Activated CD8-positive, alpha-beta memory T cell treated with anti-CD3 and anti-CD28 coated beads, Interleukin-2, amount 50 U/mL, for 1 hour (primary cell): ENCODE results near the gene DUSP1.
"Not testable (repeated sequence)": the region's sequence is repeated elsewhere in the genome, so short reads cannot be mapped to it uniquely, and the experiment has no call there.

Source experiments
- DNase-seq: peaks from one replicate; pipeline ENCODE4 v3.0.0-alpha.2; 2020; ENCODE audit errors: extremely low read depth

Gene DUSP1

GRCh38 chr5:172770675-172771438 lies at the start of gene DUSP1:
DUSP1 (minus strand) TSS chr5:172771195; CDS start chr5:172770952, 243 bp downstream.
- peak; percentile 99 for DNase-seq

GRCh38 chr5:172820046-172820767 lies 49.2 kb upstream of the DUSP1 start:
- DNase-seq = no peak

- DNase-seq = no peak
Measured at GRCh38 chr5:172819569-172819968, 48.6 kb upstream of the DUSP1 start.

DNA sequence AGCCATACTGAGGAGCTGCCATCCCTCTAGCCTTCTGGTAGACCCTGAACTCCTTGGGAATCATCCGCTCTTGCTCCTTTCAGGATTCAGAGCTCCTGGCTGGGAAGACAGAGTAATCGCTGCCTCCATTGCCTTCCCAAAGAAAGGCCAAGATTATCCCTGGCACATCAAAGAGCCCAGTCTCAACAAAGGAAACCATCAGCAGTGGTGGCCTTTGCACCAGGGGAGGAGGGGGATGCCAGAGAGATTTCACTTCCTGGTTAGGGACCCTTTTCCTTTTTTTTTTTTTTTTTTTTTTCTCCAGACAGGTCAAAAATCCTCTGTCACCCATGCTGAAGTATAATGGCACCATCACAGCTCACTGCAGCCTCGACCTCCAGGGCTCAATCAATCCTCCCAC lies 47.1 kb upstream of the DUSP1 start:
- no peak for DNase-seq

GRCh38 chr5:172817664-172818063 lies 46.7 kb upstream of the DUSP1 start:
- no peak for DNase-seq

DNA sequence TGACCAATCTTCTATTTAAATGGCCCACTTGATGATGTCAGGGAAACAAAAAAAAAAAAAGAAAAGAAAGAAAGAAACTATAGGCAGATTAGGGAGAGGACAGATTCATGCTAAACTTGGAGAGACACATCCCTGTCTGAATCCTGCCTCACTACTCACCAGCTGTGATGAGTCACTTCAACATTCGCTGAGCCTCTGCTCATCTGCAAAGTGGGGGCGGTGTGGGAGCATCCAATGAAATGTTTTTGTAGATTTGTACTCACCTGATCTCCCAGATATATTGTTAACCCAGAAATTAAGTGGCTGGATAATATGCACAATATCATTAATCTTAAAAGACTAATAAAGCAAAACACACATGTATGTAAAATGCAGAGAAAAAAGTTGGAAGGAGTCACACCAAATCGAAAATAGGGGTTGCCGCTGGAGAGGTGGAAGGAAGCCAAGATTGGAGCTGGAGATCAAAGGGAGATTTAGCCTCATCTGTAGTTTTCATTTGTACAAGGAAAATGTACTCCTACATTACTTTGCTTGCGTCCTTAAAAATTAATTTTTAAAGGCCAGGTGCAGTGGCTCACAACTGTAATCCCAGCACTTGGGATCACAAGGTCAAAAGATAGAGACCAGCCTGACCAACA lies 46.0 kb upstream of the DUSP1 start:
- DNase-seq = no peak

DNA sequence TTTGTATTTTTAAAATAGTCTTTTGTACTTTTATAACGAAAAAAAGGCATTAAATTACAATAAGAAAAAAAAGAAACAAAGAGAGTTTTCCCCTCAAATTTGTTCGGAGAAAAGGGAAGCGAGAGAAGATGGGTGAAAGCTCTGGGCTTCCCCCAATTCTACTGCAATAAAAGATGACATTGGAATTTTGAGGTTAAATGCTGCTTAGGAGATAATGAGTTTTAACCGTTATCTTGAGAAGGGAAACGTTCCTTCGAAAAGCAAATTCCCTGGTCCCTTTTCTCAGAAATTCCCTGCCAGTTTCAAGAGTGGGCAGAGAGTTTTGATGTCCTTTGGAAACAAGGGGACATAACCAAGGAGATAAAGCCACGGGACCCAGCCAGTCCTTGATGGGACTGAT lies 44.6 kb upstream of the DUSP1 start:
- no peak for DNase-seq

DNA sequence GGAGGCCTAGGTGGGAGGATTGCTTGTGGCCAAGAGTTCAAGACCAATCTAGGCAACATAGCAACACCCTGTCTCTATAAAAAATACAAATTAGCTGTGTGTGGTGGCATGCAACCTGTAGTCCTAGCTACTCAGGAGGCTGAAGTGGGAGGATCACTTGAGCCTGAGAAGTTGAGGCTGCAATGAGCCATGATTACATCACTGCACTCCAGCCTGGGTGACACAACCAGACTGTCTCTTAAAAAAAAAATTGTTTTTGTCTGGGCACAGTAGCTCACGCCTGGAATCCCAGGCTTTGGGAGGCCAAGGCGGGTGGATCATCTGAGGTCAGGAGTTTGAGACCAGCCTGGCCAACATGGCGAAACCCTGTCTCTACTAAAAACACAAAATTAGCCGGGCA lies 40.0 kb upstream of the DUSP1 start:
- DNase-seq = not testable (repeated sequence)

DNA sequence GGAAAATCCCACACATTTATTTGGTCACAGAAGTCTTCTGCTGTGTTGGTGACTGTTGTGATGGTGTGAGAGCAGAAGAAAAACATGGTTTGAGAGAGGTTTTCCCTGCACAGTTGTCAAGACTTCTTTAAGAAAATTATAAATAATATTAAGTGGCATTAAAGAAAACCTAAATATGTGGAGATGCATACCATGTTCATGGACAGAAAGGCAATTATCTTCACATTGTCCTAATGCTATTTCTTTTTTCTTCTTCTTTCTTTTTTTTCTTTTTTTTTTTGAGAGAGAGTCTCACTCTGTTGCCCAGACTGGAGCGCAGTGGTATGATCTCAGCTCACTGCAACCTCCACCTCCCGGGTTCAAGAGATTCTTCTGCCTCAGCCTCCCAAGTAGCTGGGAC lies 38.8 kb upstream of the DUSP1 start:
- DNase-seq = no peak

DNA sequence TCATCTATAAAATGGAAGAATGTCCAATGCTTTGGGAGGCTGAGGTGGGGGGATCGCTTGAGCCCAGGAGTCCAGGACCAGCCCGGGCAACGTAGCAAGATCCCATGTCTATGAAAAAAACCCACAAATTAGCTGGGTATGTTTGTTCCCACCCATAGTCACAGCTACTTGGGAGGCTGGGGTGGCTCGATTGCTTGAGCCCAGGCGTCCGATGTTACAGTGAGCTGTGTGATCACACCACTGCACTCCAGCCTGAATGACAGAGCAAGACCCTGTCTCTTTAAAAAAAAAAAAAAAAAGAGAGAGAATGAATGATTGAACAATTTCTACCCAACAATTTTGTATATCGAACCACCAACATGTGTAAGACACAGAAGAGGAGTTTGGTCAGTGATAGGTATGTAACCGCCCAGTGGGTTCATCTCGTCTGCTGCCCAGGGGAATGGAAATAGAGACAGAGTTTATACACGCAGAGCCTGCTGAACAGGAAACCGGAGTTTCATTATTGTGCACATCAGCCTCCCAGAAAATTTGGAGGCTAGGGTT lies 36.8 kb upstream of the DUSP1 start:
- no peak for DNase-seq

GRCh38 chr5:172806897-172807672 lies 36.1 kb upstream of the DUSP1 start:
- peak; percentile 71 for DNase-seq

DNA sequence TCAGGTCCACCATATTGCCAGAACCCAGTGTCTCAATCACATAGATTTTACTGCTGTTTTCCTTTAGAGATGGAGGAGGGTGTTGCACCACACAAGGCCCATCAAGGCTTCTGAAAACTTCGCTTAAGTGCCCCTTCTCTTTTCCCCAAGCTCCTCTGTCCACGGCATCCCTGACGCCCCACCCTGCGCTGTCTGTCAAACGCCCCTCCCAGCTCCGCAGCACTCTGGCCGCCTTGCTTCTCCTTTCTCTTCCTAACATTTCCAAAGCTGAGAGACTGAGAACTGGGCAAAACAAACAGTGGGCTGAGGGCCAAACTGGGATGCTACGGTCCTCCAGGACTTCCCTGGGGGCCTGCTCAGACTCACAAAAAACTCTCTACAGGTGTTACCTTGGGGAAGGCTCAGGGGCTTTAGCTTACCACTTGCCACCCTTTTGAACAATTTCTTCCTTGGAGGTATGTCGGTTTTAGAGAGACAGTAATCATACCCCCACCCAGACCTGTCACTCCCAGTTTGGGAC lies 34.8 kb upstream of the DUSP1 start:
- DNase-seq = no peak

GRCh38 chr5:172805018-172805683 lies 34.2 kb upstream of the DUSP1 start:
- DNase-seq = no peak

- DNase-seq = no peak
Measured at GRCh38 chr5:172802567-172803176, 31.7 kb upstream of the DUSP1 start.

DNA sequence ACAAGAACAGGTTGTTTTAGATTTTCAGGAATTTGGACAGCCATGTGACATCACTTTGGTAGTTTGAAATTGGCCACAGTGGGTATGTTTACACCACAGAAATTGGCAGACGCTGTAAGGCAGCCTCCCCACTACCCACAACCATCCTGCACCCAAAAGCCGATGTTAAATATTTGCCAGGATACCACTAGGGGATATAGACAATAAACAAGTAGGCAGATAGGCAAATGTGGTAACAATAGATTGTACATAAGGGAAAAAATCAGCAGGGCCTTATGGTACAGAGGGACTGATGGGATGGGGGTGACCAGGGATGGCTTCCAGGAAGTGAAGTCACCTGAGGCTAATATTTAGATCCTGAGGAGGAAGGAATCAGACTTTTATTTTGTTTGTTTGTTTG lies 31.1 kb upstream of the DUSP1 start:
- DNase-seq = no peak

DNA sequence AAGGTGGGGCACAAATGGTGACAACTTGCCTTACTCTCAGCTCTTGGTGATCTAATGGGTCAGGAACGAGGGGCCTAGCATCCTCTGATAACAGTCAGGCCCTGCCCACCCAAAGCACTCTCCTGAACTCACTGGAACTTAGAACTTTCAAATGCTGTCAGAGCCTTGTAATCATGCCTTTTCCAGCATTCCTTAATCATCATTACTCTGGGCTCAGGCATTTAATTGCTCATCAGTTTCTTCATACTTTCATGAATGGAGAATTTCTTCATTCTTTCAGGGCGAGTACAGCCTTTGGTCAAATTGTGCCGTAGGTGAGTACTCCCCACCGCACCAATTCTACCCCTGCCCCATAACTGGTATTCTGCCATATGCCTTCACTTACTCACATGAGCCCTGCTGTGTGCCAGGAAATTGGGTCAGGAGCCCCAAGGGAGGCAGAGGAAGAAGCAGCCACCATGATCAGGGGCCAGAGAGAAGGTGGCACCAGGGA lies 30.2 kb upstream of the DUSP1 start:
- DNase-seq = no peak

- DNase-seq = no peak
Measured at GRCh38 chr5:172800088-172800551, 29.1 kb upstream of the DUSP1 start.

- no peak for DNase-seq
Measured at GRCh38 chr5:172799416-172799815, 28.4 kb upstream of the DUSP1 start.

- no peak for DNase-seq
Measured at GRCh38 chr5:172798422-172799215, 27.6 kb upstream of the DUSP1 start.
